ENCODE results near the gene VAV2.

The VAV2 gene

DNA sequence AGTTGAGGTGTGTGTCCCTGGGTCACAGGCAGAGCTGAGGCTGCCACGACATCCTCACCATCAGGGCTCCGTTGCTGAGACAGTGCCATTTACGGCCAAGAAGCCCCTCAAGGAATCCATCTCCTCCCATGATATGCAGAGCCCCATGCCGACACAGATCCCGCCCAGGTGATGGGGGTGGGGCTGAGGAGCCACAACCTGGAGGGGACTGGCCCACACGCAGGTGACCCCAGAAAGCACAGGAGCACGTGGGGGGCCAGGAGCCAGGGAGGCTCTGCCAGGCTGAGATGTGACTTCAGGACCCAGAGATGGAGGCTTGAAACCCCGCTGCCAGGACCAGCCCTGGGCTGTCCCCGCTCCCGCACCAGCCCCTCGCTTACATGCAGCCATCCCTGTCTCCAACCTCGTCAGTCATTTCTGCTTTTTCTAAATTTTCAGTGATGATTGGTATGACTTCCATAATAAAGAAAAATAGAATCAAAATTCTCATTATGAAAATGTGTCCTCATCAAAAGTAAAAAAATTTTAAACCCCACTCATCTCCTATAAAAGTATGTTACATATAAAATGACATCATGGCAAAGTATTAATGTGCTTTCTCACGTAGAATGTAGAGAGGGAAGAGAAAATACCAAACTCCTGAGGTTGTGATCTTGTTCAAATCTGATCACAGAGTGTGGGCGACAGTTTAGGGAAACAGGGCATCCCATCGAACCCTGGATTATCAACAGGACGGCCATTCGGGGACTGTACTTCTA, 155.9 kb downstream of the VAV2 start:
- Mint-ChIP-seq H3K4me1 (no peaks in the 10 kb centered on the region), H3K9me3 (no peaks in the 10 kb centered on the region), H3K27ac (no peak overlapping the region), H3K36me3 (no peaks in the 10 kb centered on the region), H3K4me3 (no peak overlapping the region)
- DNase-seq (ENCODE audit: low spot score in 2 of 2) (no peak), ATAC-seq (no peak)

DNA sequence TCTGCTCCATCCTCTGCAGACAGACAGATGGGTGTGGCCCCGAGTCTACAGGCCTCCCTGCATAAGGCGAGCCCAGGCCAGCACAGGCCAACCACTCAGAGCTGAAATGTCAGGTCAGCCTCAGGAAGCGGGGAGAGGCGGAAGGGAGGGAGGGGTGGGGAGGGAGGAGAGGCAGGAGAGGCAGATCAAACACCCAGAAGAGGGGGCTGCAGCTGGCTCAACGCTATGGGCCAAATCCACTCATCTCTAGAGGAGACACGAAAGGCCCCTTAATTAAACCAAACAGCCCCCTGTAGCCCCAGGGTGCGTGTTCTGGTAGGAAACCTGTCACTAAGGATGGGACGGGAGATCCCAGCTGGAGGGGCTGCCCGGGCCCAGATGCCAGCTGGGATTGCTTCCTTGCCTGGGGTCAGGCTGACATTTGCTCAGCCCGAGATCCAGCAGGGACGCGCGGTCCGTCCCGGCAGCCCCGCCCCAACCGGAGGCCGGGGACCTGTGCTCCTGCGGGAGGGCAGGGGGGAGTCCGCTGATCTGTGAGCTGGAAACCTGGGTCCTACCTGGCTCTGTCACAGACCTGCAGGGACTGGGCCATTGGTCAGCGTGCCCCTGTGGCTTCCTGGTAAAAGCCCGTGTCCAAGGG, 156.7 kb downstream of the VAV2 start:
- Mint-ChIP-seq H3K4me3 (no peak overlapping the region), H3K4me1 (no peaks in the 10 kb centered on the region), H3K36me3 (no peaks in the 10 kb centered on the region), H3K27ac (no peak overlapping the region), H3K9me3 (no peaks in the 10 kb centered on the region)
- ATAC-seq (no peak), DNase-seq (ENCODE audit: low spot score in 2 of 2) (no peak)

DNA sequence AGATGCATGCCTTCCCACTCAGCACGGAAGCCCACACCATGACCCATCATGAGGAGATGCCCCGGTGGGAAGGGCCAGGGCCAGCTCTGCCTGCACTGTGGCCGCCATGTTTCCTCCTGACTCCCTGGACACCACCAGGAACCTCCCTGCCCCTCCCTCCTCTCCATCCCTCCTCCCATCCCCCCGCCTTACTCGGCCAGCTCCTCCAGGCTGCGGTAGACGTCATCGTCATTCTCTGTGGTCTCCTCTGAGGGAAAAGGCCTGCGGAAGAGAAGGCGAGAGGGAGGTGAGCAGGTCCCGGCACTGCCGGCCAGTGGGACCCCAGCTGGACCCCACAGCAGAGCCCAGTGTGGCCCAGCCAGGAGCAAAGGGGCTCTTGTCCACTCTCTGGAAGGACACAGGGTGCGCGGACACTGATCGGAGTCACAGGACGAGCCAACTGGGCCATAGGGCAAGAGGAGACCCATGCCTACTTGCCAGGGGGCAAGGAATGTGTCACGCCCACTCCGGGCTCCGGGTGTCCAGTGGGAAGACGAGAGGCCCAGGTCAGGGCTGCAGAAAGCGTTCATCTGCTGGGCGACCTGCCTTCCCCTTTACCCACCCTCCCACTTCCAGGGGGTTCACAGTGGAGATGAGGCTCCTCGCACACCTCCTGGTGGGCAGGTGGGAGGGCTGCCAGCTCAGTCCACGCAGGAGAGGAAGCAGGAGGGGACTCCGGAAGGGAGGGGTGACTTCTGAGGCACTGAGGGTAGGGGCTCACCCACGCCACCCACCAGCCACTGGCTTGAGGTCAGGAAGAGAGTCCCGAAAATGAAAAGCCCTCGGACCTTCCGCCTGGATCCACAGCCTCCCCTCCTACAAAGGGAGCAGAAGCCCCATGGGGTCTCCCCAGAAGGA, 157.8 kb downstream of the VAV2 start:
- DNase-seq (ENCODE audit: low spot score in 2 of 2) (no peak), ATAC-seq (no peak)
- Mint-ChIP-seq H3K27ac (no peak overlapping the region), H3K4me3 (no peak overlapping the region), H3K4me1 (no peaks in the 10 kb centered on the region), H3K9me3 (no peaks in the 10 kb centered on the region), H3K36me3 (no peaks in the 10 kb centered on the region)

DNA sequence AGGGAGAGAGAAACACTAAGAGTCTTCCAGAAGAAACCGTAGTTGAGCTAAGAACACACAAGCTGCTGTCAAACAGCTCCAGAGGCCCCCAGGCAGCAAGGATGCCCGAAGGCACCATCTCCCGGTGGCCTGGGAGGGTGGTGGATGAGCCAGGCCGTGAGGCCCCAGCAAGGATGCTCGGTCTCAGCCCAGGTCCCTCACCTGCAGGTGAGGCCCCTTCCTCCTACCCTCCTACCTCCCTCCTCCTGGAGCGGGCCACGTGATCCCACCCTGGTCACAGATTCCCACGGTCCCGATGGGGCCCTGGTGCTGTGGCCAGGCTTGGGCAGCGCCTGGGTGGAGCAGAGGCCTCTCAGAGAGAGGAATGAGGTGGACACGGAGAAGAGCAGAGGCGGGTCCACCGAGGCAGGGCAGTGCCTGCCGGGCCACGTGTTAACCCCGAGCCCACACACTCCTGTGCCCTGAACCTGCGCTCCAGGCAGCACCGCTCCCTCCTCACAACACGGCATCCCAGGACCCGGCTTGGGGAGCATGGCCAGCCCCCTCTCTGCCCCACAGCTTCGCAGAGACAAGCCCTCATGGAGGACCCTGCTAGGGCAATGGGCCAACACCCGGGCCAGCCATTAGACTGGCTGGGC, 158.6 kb downstream of the VAV2 start:
- no peak overlapping the region for H3K4me3 Mint-ChIP-seq
- H3K27ac Mint-ChIP-seq, result no peak overlapping the region
- no peaks in the 10 kb centered on the region for H3K36me3 Mint-ChIP-seq
- DNase-seq (ENCODE audit: low spot score in 2 of 2) (no peak), ATAC-seq (no peak)
- H3K9me3 Mint-ChIP-seq, result no peaks in the 10 kb centered on the region
- H3K4me1 Mint-ChIP-seq, result no peaks in the 10 kb centered on the region

DNA sequence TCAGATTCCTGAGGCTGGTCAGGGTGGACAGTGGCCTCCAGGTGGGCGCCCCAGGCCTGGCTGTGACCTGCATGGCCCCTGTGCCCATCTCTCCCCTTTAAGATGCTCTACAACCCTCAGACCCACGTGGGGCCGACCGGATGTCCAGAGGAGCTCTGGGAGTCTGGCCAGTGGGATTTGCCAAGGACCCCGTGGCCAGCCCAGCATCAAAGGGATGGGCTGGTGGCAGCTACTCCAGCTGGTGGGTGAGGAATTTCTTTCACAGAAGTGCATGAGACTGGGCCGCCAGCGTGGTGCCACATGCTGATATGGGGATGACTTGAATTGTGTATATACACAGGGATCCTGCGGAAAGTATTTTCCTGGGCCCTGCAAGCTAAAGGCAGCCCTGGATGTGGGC, 159.2 kb downstream of the VAV2 start:
- no peaks in the 10 kb centered on the region for H3K9me3 Mint-ChIP-seq
- ATAC-seq (no peak), DNase-seq (ENCODE audit: low spot score in 2 of 2) (no peak)
- H3K4me1 Mint-ChIP-seq, result no peaks in the 10 kb centered on the region
- H3K4me3 Mint-ChIP-seq, result no peak overlapping the region
- H3K27ac Mint-ChIP-seq, result no peak overlapping the region
- H3K36me3 Mint-ChIP-seq, result no peaks in the 10 kb centered on the region

DNA sequence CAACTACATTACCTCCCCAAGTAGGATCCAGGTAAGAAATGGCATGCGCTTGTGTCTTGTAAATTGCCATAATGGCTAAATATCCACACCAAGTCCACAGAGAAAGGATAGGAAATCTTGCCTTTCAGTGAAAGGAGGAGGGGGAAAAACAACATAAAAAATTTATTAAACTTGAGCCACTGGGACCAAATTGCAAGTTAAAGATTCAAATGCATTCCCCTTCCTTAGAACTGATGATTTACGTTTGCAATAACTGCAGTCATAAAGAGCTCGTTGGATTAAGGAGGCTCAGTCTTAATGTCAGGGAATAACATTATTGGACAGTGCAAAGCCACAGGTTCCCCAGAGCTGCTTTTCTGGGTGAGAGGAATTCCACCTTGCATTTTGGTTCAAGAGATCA, 161.4 kb downstream of the VAV2 start:
- ATAC-seq (no peak), DNase-seq (ENCODE audit: low spot score in 2 of 2) (no peak)
- no peaks in the 10 kb centered on the region for H3K4me1 Mint-ChIP-seq
- H3K9me3 Mint-ChIP-seq, result no peaks in the 10 kb centered on the region
- no peak overlapping the region for H3K4me3 Mint-ChIP-seq
- H3K27ac Mint-ChIP-seq, result no peak overlapping the region
- no peaks in the 10 kb centered on the region for H3K36me3 Mint-ChIP-seq

DNA sequence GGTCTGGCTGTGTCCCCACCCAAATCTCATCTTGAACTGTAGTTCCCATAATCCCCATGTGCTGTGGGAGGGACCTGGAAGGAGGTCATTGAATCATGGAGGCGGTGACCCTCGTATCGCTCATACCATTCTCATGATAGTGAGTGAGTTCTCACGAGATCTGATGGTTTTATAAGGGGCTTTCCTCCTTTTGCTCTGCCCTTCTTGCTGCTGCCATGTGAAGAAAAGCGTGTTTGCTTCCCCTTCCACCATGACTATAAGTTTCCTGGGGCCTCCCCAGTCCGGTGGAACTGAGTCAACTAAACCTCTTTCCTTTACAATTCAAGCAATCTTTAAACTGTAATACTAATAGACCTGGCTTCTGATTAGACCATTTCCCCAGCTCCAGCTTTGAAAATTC, 161.8 kb downstream of the VAV2 start:
- DNase-seq (ENCODE audit: low spot score in 2 of 2), result no peak
- H3K27ac Mint-ChIP-seq, result no peak overlapping the region
- no peak for ATAC-seq
- no peaks in the 10 kb centered on the region for H3K36me3 Mint-ChIP-seq
- no peak overlapping the region for H3K4me3 Mint-ChIP-seq
- H3K9me3 Mint-ChIP-seq, result no peaks in the 10 kb centered on the region
- no peaks in the 10 kb centered on the region for H3K4me1 Mint-ChIP-seq

DNA sequence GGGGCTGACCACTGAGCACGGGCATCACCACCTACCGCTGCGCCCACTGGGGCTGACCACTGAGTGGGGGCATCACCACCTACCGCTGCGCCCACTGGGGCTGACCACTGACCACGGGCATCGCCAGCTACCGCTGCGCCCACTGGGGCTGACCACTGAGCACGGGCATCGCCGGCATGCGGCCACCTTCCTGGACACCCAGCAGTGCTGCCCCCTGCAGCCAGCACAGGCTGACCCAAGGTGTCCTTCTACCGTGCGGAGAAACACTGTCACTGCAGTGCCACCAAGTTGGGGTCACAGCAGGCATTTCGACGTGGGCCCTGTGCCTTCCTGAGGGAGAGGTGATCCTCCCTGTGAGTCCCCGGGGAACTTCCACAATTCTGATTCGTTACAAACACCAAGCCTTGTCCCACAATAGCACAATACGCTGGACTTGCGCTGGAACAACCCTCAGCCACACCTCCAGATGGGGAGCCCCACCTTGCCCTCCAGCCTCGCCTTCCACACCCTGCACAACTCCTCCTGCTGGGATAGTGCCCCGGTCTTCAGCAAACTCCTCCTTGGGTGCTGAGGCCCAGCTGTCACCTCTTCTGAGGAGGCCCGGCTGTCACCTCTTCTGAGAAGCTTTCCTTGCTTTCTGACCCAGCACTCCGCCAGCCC, 163.7 kb downstream of the VAV2 start:
- no peak overlapping the region for H3K4me3 Mint-ChIP-seq
- H3K9me3 Mint-ChIP-seq, result no peaks in the 10 kb centered on the region
- H3K4me1 Mint-ChIP-seq, result no peaks in the 10 kb centered on the region
- ATAC-seq, result no peak
- no peak overlapping the region for H3K27ac Mint-ChIP-seq
- no peak for DNase-seq (ENCODE audit: low spot score in 2 of 2)
- no peaks in the 10 kb centered on the region for H3K36me3 Mint-ChIP-seq

DNA sequence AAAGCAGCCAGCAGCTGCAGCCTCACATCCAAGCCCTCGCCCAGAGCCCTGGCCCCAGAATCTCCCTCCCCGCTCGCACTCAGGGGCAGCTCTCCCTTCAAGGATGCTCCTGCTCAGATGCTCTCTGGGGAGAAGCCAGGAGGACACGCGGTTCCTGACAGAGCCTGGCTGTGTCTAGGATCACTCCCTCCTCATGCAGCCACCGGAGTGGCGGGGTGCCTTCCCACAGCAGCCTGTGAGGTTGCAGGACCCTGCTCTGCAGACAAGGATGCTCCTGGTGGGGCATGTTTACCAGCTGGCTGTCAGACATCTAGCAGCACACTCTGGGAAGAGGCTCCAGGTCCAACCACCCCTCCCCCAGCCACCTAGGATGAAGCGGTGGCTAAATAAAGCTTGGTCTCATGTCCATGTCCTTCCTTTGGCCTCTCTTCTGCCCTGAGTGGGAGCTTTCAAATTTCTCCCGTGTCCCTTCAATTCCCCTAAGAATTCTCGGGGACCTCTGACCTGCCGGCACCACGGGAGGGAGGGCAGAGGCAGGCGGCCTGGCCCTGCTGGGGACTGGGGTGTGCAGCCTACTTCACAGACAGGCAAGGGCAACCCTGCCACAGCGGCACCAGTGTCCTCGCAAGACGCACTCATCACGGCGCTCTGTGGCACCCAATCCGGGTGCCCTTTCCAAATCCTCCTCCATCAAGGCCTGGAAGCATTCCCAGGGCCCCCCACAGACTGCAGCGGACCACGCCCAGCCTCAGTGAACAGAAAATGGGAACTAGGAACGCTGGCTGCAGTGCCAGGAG, 165.6 kb downstream of the VAV2 start:
- ATAC-seq (no peak), DNase-seq (ENCODE audit: low spot score in 2 of 2) (no peak)
- no peaks in the 10 kb centered on the region for H3K9me3 Mint-ChIP-seq
- no peaks in the 10 kb centered on the region for H3K4me1 Mint-ChIP-seq
- H3K4me3 Mint-ChIP-seq, result no peak overlapping the region
- no peak overlapping the region for H3K27ac Mint-ChIP-seq
- no peaks in the 10 kb centered on the region for H3K36me3 Mint-ChIP-seq

DNA sequence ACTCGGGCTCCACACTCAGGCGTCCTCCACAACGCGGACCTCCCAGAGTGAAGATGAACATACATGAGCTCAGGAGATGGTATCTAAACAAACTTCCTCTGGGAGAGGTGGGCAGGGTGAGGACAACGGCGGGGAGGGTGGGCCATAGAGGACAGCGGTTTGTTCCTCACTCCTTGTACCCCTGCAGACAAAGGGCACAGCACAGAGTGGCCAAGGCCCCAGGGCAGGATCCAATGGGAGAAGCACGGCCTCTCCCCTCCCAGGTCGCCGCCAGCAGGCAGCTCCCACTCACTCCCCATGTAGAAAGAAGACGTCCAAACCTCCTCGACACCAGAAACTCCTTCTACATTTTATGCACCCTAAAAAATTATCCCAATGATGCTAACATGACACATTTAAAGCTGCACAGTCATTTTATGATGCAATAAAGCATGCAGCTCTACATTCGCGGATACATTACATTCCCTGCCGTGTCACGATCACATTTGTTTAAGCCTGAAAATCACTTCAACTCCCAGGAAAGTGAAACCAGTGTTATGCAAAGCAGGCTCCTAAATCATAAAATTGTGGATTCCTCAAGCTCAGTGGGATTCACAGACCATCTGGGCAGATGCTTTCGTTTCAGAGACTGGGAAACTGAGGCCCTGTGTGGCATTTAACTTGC, 166.4 kb downstream of the VAV2 start:
- Mint-ChIP-seq H3K4me1 (no peaks in the 10 kb centered on the region), H3K9me3 (no peaks in the 10 kb centered on the region)
- DNase-seq (ENCODE audit: low spot score in 2 of 2), result no peak

DNA sequence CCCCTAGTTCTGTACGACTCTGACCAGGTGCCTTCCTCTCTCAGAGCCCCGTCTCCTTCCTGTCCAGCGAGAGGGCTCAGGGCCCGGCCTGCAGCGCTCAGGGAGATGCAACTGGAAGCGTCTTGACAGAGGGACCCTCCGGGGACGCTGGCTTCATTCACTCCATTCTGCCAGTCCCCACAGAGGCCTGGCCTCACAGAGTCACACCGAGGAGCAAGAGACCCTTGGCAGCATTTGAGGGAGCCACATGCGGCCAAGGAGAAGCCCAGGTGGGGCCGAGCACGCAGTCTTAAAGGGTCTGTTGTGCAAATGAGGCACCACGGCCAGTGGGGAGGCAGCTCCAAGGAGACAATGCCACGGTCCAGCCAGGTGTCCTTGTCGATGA, 167.3 kb downstream of the VAV2 start:
- DNase-seq (ENCODE audit: low spot score in 2 of 2) (no peak), ATAC-seq (no peak)
- no peak overlapping the region for H3K27ac Mint-ChIP-seq
- no peaks in the 10 kb centered on the region for H3K4me1 Mint-ChIP-seq
- H3K9me3 Mint-ChIP-seq, result no peaks in the 10 kb centered on the region
- no peaks in the 10 kb centered on the region for H3K36me3 Mint-ChIP-seq
- no peak overlapping the region for H3K4me3 Mint-ChIP-seq

More for the DNA sequence above, 166.4 kb downstream of the VAV2 start:
- no peaks in the 10 kb centered on the region for H3K36me3 Mint-ChIP-seq
- no peak for ATAC-seq
- no peak overlapping the region for H3K27ac Mint-ChIP-seq
- no peak overlapping the region for H3K4me3 Mint-ChIP-seq

DNA sequence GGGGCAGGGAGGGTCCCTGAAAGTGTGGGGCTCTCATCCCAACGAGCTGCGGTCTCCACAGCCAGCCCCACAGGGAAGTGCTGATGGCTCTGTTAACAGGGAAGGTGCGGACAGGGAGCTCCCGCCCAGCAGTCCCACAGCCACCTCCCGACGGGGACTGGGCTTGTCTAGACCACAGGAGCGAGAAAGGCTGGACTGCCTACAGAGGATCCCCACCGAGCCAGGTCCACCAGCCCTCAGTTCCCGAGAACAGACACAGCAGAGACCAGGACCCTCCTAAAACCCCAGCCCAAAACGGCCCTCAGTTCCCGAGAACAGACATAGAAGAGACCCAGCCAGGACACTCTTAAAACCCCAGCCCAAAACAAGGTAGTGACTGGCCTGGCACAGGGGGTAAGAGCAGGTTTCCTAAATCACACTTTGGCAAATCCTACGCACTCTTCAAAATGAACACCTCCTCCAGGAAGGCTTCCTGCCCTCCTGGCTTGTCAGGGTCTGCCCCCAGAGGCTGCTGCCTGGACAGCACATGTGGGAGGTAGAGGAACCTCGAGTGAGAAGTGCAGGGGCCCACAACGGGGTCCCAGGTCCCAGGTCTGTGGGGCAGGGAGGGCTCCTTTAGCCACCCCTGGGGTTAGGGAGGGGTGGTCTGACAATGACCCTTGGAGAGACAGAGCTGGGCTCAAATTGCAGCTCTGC, 167.9 kb downstream of the VAV2 start:
- H3K9me3 Mint-ChIP-seq, result no peaks in the 10 kb centered on the region
- H3K27ac Mint-ChIP-seq, result no peak overlapping the region
- no peaks in the 10 kb centered on the region for H3K4me1 Mint-ChIP-seq
- H3K36me3 Mint-ChIP-seq, result no peaks in the 10 kb centered on the region
- DNase-seq (ENCODE audit: low spot score in 2 of 2), result no peak
- no peak for ATAC-seq
- no peak overlapping the region for H3K4me3 Mint-ChIP-seq

DNA sequence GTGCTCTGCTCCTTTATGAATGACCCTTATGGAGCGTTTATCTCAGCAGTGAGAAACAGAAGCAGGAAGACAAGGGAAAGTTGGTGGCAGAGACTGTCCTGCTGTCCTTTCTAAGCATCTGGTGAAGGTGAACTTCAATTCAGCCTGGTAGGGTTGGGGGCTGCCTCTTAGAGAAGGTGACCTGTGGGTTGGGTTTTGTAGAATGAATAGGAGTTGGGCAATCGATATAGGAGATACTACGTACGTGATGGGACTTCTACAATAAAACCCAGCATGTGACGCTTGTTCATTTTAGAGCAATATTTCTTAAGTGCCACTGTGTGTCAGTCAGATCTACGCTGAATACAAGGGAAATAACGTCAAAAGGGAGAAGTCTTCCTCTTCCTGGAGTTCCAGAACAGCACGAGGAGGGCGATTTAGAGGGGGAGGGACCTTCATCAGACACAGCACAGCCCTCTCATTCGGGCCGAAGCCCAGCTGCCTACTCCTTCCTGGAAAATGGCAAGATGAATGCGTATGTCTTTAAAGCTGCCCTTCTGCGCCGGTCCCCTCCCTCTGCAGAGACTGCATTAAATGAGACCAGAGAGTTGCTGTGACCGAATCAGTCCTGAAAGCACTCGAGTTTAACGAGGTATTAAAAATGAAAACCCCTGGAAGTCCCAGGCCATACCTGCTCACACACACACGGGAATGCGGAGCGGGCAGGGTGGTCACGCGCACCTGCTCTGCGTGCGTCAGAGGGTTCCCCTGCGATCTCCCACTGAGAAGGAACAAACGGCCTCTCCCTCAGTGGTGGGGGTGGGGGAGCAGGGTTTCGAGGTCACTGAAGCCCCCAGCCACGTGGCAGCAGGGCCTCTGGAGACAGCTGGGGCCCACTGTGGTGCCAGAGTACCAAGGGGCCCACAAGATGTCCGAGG, 168.7 kb downstream of the VAV2 start:
- DNase-seq (ENCODE audit: low spot score in 2 of 2), result no peak
- H3K4me3 Mint-ChIP-seq, result no peak overlapping the region
- H3K27ac Mint-ChIP-seq, result no peak overlapping the region
- H3K4me1 Mint-ChIP-seq, result no peaks in the 10 kb centered on the region
- no peak for ATAC-seq
- no peaks in the 10 kb centered on the region for H3K9me3 Mint-ChIP-seq
- H3K36me3 Mint-ChIP-seq, result no peaks in the 10 kb centered on the region
